Endothelial cell of umbilical vein (primary cell): ENCODE data around the gene SPTB.

ENCODE experiments used
- EZH2 ChIP-seq: IDR thresholded peaks from 2 replicates; pipeline ENCODE4 v1.6.1; 2012; ENCODE audit warnings: borderline replicate concordance, low read depth, mild to moderate bottlenecking, moderate library complexity, low read length, inconsistent platforms; ENCODE audit not compliant: severe bottlenecking
- POLR2A ChIP-seq: IDR thresholded peaks from 2 replicates; pipeline ENCODE4 v1.6.1; 2012; ENCODE audit warnings: low read depth, mild to moderate bottlenecking, control low read depth, low read length
- POLR2AphosphoS5 ChIP-seq: IDR thresholded peaks from 2 replicates; pipeline ENCODE4 v1.6.1; 2012; ENCODE audit warnings: low read depth, mild to moderate bottlenecking, control low read depth, low read length, moderate library complexity; ENCODE audit not compliant: insufficient read depth
- TF ChIP-seq, protein P1 (sequence below), 2 donors: IDR thresholded peaks; 1 replicate in 1 of 2; 2 replicates in 1 of 2; pipeline ENCODE4 v1.5.1; 2011; ENCODE audit warnings: low read length in 2 of 2, mild to moderate bottlenecking in 2 of 2, moderate library complexity in 2 of 2, control low read depth in 1 of 2, inconsistent platforms in 1 of 2, low read depth in 1 of 2; ENCODE audit not compliant: insufficient read depth in 1 of 2; ENCODE audit errors: extremely low read depth in 1 of 2
- TF ChIP-seq, protein P2 (sequence below): IDR thresholded peaks from 2 replicates; pipeline ENCODE4 v1.6.1; 2011; ENCODE audit not compliant: insufficient read depth, insufficient read length

DNA sequence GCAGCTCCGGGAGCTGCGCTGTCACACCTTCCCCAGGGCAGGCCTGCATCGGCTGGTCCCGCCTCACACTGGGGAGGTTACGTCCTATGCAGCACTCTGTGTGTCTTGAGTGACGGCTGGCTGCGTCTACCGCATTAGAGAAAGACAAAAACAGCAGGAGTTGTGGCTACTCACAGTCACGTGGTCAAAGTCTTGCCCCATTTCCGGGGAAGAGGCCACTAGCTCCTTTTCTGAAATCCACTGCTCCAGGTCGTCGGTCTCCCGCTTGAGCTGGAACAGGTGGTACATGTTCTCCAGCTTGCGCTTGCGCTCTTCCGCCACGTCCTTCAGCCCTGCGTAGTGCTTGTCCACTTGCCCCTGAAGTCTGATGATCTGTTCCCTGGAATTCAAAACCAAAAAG, 106.7 kb downstream of the SPTB start:
- TF ChIP-seq POLR2A (no peak), POLR2AphosphoS5 (no peak), EZH2 (no peak)
- TF ChIP-seq, protein P1, sequence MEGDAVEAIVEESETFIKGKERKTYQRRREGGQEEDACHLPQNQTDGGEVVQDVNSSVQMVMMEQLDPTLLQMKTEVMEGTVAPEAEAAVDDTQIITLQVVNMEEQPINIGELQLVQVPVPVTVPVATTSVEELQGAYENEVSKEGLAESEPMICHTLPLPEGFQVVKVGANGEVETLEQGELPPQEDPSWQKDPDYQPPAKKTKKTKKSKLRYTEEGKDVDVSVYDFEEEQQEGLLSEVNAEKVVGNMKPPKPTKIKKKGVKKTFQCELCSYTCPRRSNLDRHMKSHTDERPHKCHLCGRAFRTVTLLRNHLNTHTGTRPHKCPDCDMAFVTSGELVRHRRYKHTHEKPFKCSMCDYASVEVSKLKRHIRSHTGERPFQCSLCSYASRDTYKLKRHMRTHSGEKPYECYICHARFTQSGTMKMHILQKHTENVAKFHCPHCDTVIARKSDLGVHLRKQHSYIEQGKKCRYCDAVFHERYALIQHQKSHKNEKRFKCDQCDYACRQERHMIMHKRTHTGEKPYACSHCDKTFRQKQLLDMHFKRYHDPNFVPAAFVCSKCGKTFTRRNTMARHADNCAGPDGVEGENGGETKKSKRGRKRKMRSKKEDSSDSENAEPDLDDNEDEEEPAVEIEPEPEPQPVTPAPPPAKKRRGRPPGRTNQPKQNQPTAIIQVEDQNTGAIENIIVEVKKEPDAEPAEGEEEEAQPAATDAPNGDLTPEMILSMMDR (IDR thresholded peaks at IDR 0.05; ENCODE audit: extremely low read depth in 1 of 2, insufficient read depth in 1 of 2, low read depth in 1 of 2, low read length in 2 of 2): no peak
- TF ChIP-seq, protein P2, sequence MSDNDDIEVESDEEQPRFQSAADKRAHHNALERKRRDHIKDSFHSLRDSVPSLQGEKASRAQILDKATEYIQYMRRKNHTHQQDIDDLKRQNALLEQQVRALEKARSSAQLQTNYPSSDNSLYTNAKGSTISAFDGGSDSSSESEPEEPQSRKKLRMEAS: no peak
